ENCODE results near the gene CCT3. TPM values are rescaled to one million over a fixed set of nuclear protein-coding genes. Genes with fewer than 3 reads are reported as not detected.

Gene CCT3
- total RNA-seq: 453 and 492 TPM in 2 replicates

GRCh38 chr1:156338180-156338976 lies at the start of gene CCT3, which contains the start of gene TSACC:
CCT3 (minus strand) TSS chr1:156338292; CDS start chr1:156338184, 108 bp downstream.
TSACC (plus strand) TSS chr1:156338526; CDS start chr1:156339758, 1,232 bp downstream.

DNA sequence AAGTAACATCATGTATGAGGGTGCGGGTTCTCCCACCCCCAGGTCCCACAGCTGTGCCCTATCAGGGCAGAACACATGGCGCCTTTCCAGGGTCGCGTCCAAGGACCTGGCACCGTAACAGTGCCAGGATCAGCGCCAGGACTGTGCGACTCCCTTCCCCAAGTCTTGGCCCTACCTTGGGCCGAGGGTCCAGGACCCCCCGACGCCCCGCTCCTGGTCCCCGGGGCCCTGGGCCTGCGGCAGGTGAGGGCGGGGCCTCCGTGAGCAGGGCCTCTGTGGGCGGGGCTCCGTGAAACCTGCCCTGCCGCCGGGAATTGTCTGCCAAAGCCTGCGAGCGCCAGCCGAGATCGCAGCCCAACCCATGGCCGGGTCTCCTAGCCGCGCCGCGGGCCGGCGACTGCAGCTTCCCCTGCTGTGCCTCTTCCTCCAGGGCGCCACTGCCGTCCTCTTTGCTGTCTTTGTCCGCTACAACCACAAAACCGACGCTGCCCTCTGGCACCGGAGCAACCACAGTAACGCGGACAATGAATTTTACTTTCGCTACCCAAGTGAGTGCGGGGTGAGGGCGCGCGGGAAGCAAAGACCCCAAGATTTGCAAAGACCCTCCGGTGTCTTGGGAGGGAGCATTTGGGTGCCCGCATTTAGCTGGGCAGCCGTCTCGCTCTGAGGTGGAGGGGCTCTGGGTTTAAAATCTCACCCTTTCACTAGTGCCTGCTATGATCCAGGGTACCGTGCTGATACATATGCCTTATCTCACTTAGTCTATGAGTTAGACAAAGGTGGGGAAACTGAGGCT lies 31.0 kb upstream of the CCT3 start, which contains the start of gene RHBG:
TSS of gene RHBG (plus strand) at position 323 of the 796 bp plus-strand sequence. CDS start at position 362, 39 bp downstream.

GRCh38 chr1:156298852-156299357 lies 39.2 kb downstream of the CCT3 start, which contains the start of gene VHLL:
VHLL (minus strand) TSS chr1:156299307; CDS start chr1:156299189, 118 bp downstream.

DNA sequence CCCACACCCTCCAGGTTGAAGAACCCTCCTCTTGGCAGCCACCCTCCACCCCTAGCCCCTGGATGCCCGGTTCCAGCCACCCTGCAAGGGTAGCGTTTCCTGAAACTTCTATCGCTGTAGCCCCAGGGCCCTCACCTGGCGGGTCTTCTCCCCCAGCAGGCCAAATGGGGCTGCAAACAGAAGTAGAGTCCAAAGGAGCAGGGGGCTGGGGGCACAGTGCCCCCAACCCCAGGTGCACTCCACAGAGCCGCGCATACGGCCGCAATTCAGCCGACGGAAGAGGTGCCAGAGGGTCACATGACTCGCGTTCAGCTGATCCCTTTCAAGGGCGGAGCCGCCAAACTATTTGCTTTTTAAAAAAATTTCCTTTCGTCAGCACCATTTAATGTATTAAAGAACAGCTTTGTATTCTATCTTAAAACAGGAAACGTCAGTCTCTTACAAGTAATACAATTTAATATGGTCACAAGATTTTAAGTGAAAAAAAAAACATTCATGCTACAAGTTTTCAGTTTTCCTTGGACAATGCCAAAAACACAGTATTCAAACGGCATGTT lies 42.6 kb downstream of the CCT3 start, which contains the start of gene GLMP:
TSS of gene GLMP (minus strand) at position 289 of the 557 bp plus-strand sequence. CDS start at position 255, 34 bp downstream.

GRCh38 chr1:156284112-156284511 lies 54.0 kb downstream of the CCT3 start, which contains the start of gene TMEM79:
TMEM79 (plus strand) TSS chr1:156284325; CDS start chr1:156285227, 902 bp downstream.

GRCh38 chr1:156282479-156283222 lies 55.4 kb downstream of the CCT3 start, which contains the start of gene SMG5:
SMG5 (minus strand) TSS chr1:156282825; CDS start chr1:156282680, 145 bp downstream.

Other genes with a start within 250 kb of the CCT3 start
- gene LMNA, start 223.6 kb downstream of the CCT3 start, total RNA-seq: 554 and 869 TPM in 2 replicates
- gene SEMA4A, start 184.7 kb downstream of the CCT3 start, total RNA-seq: 0.16 and 0.50 TPM in 2 replicates
- 4.5 and 14.3 TPM in 2 replicates for gene SLC25A44, start 144.2 kb downstream of the CCT3 start, total RNA-seq
- gene PMF1, start 125.3 kb downstream of the CCT3 start, total RNA-seq: 38.8 and 42.9 TPM in 2 replicates
- gene BGLAP, start 96.1 kb downstream of the CCT3 start, total RNA-seq: 0.38 TPM in 1 of 2 replicates, not detected in the other
- gene PAQR6, start 90.2 kb downstream of the CCT3 start, total RNA-seq: under 0.01 and 0.50 TPM in 2 replicates
- gene SMG5, start 55.5 kb downstream of the CCT3 start, total RNA-seq: 36.6 and 91.6 TPM in 2 replicates
- 0.81 and 2.1 TPM in 2 replicates for gene TMEM79, start 54.0 kb downstream of the CCT3 start, total RNA-seq
- 36.3 and 43.7 TPM in 2 replicates for gene GLMP, start 42.6 kb downstream of the CCT3 start, total RNA-seq
- gene VHLL, start 39.0 kb downstream of the CCT3 start, total RNA-seq: 0.19 TPM in 1 of 2 replicates, not detected in the other
- gene TSACC, start 234 bp upstream of the CCT3 start, total RNA-seq: 0.32 TPM in 1 of 2 replicates, not detected in the other
- gene RHBG, start 30.9 kb upstream of the CCT3 start, total RNA-seq: not detected in 2 replicates
- gene MEF2D, start 162.5 kb upstream of the CCT3 start, total RNA-seq: 4.7 and 11.6 TPM in 2 replicates
- 17.2 and 21.5 TPM in 2 replicates for gene IQGAP3, start 234.3 kb upstream of the CCT3 start, total RNA-seq
- not detected in 2 replicates for gene TTC24, start 241.4 kb upstream of the CCT3 start, total RNA-seq